GM18951 (cell line): ENCODE measurements around the gene PRKCB.

Experiments used
- POLR2A ChIP-seq: IDR thresholded peaks from 4 replicates; pipeline ENCODE4 v1.6.1; 2011; ENCODE audit warnings: mild to moderate bottlenecking; ENCODE audit not compliant: insufficient read length, insufficient read depth; ENCODE audit errors: extremely low read depth
- in situ Hi-C: fragments of 300-500 bp; cut with MboI; formaldehyde crosslinking; loops from one replicate; pipeline ENCODE4 v1.12.0; 2022; ENCODE audit warnings: low sequenced_read_pairs, mixed read lengths, inconsistent platforms; ENCODE audit not compliant: unreplicated experiment

PRKCB gene

DNA sequence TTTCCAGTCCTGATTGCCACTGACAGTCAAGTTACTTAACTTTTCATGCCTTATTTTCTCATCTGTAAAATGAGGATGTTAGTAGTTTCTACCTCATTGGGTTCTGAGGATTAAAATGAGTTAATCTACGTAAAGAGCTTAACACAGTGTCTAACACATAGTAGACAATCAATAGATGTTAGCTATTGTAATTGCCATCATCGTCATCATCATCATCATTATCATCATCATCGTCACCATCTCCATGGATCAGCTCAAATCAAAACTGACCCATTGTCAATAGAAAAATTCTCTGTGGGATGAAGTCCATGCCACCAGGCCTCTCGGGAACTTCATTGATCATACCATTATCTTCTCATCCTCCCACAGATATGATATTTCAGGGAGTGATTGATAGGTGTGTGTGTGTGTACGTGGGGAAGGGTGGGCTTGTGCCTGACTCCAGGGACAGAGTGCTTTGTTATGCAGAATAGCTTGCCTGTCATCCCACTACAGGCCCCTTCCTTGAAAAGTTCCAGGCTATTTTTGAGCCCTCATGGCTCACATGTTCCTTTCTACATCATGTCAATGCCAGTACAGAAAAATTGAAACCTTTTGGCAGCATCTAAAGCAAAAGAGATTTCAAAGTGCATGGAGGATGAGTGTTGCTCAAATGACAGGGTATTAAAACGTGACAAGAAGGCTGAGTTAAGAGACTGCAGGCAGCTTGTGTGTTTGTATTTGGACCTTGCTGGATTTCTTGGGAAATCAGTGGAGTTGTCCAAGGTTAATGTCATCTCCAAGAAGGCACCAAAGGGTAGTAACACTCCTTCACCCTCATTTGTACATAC lies 133.9 kb downstream of the PRKCB start:
- TF ChIP-seq POLR2A = no peak
- in situ Hi-C loops = no loop called here

DNA sequence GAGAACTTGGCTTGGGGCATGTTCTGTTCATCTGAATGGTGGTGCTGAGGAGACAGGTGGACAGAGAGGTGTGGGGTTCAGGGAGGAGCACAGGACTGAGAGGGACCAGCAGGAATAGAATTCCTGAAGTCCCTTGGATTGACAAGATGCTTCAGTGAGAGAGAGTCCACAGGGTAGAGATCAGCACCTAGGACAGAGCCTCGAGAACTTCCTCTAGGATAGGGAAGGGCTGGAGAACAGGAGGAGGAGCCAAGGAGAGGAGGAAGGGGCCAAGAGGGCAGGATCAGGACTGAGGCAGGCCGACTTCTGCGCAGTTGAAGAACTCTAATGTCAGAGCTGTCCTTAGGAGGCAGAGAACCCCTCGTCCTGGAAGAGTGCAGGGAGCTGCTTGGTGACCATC lies 138.4 kb downstream of the PRKCB start:
- no peak for TF ChIP-seq POLR2A
- in situ Hi-C loops = no loop called here

DNA sequence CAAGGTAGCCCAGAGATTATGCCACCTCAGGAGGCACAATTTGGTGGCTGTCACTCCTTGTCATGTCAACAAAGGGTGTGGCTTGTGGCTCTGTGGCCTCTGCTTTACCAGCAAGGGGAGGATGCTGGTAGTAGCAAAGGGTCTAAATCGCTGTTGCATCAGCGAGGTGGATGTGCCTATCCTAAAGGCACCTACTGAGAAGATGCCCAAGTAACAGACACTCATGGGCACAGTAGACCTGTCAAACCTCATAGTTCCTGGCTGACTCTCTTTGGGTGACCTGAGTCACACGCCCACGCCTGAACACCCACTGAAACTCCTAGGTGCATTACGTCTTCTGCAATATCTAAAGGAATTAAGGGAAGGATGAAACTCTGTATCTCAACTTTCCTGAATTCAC lies 139.5 kb downstream of the PRKCB start:
- no peak for TF ChIP-seq POLR2A
- in situ Hi-C loops = no loop called here

DNA sequence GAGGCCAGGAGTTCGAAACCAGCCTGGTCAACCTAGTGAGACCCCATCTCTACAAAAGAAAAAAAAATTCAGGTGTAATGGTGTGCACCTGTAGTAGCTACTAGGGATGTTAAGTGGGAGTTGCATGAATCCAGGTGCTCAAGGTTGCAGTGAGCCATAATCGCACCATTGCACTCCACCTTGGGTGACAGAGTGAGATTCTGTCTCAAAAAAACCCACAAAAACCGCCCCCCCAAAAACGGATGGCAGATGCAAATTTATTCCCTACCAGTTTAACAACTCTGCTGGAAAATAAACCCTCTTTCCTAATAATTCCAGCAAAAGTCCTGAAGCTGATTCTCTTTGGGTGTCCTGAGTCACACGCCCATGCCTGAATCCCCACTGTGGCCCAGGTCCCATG lies 140.3 kb downstream of the PRKCB start:
- in situ Hi-C loops = no loop called here
- no peak for TF ChIP-seq POLR2A

DNA sequence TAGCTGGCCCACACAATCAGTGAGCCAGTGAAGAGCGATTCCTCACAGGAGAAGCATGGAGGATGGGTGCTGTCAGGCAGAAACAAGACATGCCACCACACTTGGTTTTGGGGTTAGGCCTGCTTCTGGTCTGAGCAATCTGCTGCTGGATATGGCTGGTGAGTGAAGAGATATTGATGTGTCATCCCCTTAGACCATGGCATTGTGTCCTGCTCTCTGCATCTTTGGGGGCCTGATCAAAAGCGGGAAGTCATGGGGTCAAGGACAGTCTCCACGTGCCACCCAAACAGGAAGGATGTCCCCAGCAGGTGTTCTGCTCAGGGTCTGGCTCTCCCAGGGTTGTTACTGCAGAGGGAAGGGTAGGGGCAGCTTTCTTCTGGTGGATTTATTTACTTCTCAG lies 140.7 kb downstream of the PRKCB start:
- TF ChIP-seq POLR2A = no peak
- in situ Hi-C loops = no loop called here

DNA sequence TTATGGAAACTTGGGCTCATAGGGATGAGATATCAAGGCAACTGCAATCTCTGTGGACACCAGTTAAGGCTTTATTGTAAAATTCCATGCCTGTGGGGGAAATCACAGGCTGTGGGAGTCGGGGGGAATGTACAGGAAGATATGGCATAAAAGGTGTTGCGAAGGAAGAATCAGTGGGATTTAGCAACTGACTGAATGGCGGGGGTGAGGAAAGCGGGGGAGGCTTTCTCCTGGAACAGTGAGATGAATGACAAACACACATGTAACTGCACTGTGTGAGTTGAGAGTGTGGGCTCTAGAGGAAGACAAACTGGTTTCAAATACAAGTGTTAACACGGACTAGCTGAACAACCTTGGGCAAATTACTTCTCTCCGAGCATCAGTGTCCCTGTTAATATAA lies 143.7 kb downstream of the PRKCB start:
- TF ChIP-seq POLR2A = no peak
- in situ Hi-C loops = no loop called here

DNA sequence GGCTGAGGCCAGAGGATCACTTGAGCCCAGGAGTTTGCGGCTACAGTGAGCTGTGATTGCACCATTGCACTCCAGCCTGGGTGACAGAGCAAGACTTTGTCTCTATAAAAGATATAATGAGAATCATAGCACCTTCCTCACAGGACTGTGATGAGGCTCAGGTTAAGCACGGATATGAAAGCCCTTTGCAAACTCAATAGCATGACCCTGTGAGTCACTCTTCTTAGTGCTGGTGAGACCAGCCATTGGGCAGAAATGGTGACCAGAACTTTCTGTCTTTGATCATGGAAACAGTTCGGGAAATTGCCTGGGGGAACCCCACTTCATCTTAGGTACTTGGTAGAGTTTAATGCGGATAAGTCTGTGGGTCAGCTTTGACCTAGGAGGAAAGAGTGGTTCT lies 144.2 kb downstream of the PRKCB start:
- in situ Hi-C loops = no loop called here
- TF ChIP-seq POLR2A = no peak

DNA sequence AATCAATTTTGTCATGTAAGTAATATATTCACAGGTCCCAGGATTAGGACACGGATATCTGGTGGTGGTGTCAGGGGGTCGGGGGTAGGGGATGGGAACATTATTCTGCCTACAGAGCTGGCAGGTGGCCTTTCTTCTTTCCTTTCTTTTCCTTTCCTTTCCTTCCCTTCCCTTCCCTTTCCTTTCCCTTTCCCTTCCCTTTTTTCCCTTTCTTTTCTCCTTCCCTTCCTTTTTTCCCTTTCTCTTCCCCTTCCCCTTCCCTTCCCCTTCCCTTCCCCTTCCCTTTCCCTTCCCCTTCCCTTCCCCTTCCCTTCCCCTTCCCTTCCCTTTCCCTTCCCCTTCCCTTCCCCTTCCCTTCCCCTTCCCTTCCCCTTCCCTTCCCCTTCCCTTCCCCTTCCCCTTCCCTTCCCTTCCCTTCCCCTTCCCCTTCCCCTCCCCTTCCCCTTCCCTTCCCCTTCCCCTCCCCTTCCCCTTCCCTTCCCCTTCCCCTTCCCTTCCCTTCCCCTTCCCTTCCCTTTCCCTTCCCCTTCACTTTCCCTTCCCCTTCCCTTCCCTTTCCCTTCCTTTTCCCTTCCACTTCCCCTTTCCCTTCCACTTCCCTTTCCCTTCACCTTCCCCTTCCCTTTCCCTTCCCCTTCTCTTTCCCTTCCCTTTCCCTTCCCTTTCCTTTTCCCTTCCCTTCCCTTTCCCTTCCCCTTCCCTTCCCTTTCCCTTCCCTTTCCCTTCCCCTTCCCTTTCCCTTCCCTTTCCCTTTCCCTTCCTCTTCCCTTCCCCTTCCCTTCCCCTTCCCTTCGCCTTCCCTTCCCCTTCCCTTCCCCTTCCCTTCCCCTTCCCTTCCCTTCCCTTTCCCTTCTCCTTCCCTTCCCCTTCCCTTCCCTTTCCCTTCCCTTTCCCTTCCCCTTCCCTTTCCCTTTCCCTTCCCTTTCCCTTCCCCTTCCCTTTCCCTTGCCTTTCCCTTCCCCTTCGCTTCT lies 145.9 kb downstream of the PRKCB start:
- TF ChIP-seq POLR2A = no peak
- in situ Hi-C loops = no loop called here

DNA sequence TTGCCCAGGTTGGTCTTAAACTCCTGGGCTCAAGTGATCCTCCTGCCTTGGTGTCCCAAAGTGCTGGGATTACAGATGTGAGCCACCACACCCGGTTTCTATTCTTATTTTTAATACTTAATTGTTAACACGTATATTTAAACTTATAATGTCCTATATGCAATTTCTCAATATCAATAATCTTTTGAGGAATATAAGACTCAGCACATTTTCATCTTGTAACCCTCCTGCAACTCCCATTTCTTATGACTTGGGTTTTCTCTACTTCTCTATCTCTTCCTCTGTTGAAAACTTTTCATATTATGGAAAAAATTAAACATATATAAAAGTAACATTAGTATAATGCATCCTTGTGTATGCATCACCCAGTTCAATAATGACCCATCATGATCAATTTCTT lies 150.7 kb downstream of the PRKCB start:
- no peak for TF ChIP-seq POLR2A
- in situ Hi-C loops = no loop called here

DNA sequence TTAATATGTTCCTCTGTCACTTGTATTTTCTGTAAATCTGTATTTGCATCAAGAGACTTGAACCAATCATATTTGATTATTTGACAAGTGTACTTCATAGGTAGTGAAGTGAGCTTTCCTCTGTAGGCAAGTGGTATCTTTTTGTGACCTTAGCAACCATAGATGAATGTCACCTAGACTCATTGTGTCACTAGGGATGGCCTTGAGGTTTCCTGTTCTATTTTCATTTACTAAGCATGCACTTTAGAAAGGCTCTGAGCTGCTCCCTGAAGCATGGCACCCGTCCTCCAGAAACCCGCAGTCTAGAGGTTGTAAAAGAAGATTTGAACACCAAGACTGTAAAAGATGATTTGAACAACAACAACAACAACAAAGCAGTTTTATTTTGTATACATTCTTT lies 151.7 kb downstream of the PRKCB start:
- in situ Hi-C loops = no loop called here
- TF ChIP-seq POLR2A = no peak

DNA sequence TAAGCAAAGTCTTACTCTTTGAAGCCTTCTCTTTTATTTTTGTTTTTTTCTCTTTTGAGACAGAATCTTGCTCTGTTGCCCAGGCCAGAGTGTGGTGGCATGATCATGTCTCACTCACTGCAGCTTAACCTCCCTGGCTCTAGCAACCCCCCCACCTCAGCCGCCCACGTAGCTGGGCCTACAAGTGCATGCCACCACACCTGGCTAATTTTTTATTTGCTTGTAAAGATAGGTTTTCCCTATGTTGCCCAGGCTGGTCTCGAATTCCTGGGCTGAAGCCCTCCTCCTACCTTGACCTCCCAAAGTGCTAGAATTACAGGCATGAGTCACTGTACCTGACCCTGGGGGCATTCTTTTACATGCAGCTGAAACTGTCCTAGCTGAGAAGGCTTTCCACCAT lies 154.7 kb downstream of the PRKCB start:
- in situ Hi-C loops = no loop called here
- no peak for TF ChIP-seq POLR2A

DNA sequence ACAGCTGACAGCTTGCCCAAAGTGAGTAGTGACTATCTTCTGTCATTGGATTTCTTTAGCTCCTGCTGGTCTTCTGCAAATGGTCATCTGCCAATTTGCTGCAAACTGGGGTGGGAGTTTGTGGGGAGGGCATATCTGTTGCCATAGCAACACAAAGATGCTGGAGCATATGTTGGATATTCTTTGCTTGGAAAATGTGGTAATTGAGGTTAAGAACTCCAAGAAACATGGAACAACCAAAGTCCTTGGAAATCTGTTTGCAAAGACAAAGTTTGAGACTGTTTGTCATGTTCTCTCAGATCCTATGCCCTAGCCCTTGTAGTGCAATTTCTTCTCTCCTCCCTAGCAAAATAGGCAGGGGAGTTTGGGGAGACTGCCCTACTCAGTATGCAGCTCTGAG lies 155.3 kb downstream of the PRKCB start:
- in situ Hi-C loops = no loop called here
- TF ChIP-seq POLR2A = no peak

DNA sequence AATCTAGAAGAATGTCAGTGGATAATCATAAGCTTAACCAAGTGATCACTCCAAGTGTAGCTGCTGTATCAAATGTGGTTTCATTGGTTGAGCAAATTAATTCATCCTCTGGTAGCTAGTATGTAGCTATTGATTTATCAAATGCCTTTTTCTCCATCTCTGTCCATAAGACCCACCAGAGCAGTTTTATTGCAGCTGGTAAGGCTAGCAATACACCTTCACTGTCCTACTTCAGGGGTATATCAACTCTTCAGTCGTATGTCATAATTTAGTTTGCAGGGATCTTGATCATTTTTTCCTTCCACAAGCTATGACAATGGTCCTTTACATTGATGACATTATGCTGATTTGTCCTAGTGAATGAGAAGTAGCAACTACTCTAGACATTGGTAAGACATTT lies 158.8 kb downstream of the PRKCB start:
- no peak for TF ChIP-seq POLR2A
- in situ Hi-C loops = no loop called here

DNA sequence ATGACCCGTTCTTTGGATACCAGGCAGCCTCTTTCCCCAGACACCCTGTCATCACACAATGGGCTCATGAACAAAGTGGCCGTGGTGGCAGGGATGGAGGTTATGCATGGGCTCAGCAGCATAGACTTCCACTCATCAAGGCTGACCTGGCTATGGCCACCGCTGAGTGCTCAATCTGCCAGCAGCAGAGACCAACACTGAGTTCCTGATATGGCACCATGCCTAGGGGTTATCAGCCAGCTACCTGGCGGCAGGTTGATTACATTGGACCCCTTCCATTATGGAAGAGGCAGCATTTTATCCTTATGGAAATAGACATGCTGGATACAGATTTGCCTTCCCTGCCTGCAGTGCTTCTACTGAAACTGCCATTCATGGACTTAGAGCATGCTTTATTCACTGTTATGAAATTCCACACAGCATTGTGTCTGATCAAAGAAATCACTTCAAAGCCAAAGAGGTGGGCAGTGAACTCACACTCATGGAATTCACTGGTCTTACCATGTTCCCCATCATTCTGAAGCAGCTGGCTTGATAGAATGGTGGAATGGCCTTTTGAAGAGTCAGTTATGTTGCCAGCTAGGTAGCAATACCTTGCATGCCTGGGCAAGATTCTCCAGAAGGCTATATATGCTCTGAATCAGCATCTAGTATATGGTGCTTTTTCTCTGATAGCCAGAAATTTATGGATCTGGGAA lies 160.6 kb downstream of the PRKCB start:
- TF ChIP-seq POLR2A = no peak
- in situ Hi-C loops = no loop called here

DNA sequence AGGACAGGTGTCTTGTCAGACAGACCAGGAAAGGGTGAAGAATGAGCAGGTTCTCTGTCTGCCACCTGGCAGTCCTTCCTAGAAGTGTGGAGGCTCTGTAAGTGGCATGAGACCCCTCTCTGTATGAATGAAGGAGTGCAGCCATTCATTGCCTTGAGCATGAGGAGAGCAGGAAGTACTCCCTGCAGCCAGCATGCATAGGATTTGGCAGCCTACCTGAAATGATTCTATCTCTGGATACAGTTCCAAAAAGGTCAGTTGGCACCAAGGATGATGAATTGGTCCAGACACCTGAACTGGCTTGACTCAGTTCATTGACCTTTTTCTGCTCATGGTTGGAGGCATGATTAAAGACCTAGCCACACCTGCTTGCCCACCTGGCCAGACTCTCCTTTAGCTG lies 163.0 kb downstream of the PRKCB start:
- in situ Hi-C loops = no loop called here

More for the DNA sequence above, 163.0 kb downstream of the PRKCB start:
- TF ChIP-seq POLR2A = no peak
